T1000 (cell line): ENCODE results near the gene AKAP13.

Source experiments
- DNase-seq: peaks from one replicate; lab custom pipeline; 2025; ENCODE audit warnings: mixed read lengths; lab: John Stamatoyannopoulos, UW

AKAP13 gene

GRCh38 chr15:85672332-85673084 lies 292.1 kb downstream of the AKAP13 start:
- DNase-seq, result no peak

GRCh38 chr15:85673326-85673725 lies 292.9 kb downstream of the AKAP13 start:
- DNase-seq, result no peak

GRCh38 chr15:85676342-85677098 lies 296.1 kb downstream of the AKAP13 start:
- DNase-seq, result no peak

- DNase-seq, result no peak
These were observed 298.8 kb downstream of the AKAP13 start for GRCh38 chr15:85679231-85679630.

GRCh38 chr15:85681386-85681785 lies 301.0 kb downstream of the AKAP13 start:
- DNase-seq, result no peak

GRCh38 chr15:85684174-85684710 lies 303.8 kb downstream of the AKAP13 start:
- no peak for DNase-seq

GRCh38 chr15:85685356-85685755 lies 305.0 kb downstream of the AKAP13 start:
- no peak for DNase-seq

- no peak for DNase-seq
These were observed 306.9 kb downstream of the AKAP13 start for GRCh38 chr15:85687329-85687728.

- DNase-seq, result no peak
These were observed 308.3 kb downstream of the AKAP13 start for GRCh38 chr15:85688711-85689110.

GRCh38 chr15:85689729-85690128 lies 309.3 kb downstream of the AKAP13 start:
- DNase-seq, result no peak

- no peak for DNase-seq
These were observed 310.3 kb downstream of the AKAP13 start for GRCh38 chr15:85690561-85691231.

GRCh38 chr15:85691350-85692240 lies 311.2 kb downstream of the AKAP13 start:
- no peak for DNase-seq

GRCh38 chr15:85692321-85692720 lies 311.9 kb downstream of the AKAP13 start:
- DNase-seq, result no peak

- DNase-seq, result no peak
These were observed 312.5 kb downstream of the AKAP13 start for GRCh38 chr15:85692873-85693272.

GRCh38 chr15:85693277-85693676 lies 312.9 kb downstream of the AKAP13 start:
- DNase-seq, result no peak

- DNase-seq, result no peak
These were observed 313.7 kb downstream of the AKAP13 start for GRCh38 chr15:85694091-85694490.

GRCh38 chr15:85700767-85701166 lies 320.4 kb downstream of the AKAP13 start:
- DNase-seq, result no peak

- no peak for DNase-seq
These were observed 322.1 kb downstream of the AKAP13 start for GRCh38 chr15:85702321-85703101.

- DNase-seq, result no peak
These were observed 323.7 kb downstream of the AKAP13 start for GRCh38 chr15:85704066-85704465.

GRCh38 chr15:85704720-85705429 lies 324.5 kb downstream of the AKAP13 start:
- DNase-seq, result no peak
